Endothelial cell of umbilical vein (primary cell): ENCODE data around the gene ACTL10. TPM values are rescaled to one million over a fixed set of nuclear protein-coding genes. Genes with fewer than 3 reads are reported as not detected.

Experiments
- BruUV-seq: library from RNA; stranded (reverse); fragments of 400-500 nt; replicated peaks from 2 replicates; lab custom pipeline; 2021; lab: Mats Ljungman, UMichigan
- CTCF ChIA-PET: fragments of 300-600, 350-600 bp; sonication (Branson Sonifier 250); formaldehyde crosslinking; loops from one replicate; lab custom pipeline; 2021; ENCODE audit warnings: antibody characterized with exemption, inconsistent platforms; lab: Charles Lee
- POLR2A ChIA-PET: fragments of 300-600, 350-600 bp; sonication (Branson Sonifier 250); formaldehyde crosslinking; loops from one replicate; lab custom pipeline; 2021; ENCODE audit warnings: antibody characterized with exemption, inconsistent platforms; lab: Charles Lee
- DNase-seq: peaks from one replicate; pipeline ENCODE4 v3.0.0-alpha.2; 2011; ENCODE audit warnings: low read depth, low spot score
- FAIRE-seq: peaks from 2 replicates; lab custom pipeline; 2011; peaks lifted over from hg19 to GRCh38; lab: Jason Lieb, UNC
- H2AFZ ChIP-seq: 2 replicates; pipeline ENCODE4 v1.6.0; 2012; ENCODE audit warnings: low read depth, low read length, control low read depth, inconsistent platforms
- H3K27ac ChIP-seq: 2 replicates; pipeline ENCODE4 v1.5.1; 2011; ENCODE audit warnings: low read depth, mild to moderate bottlenecking, control low read depth, low read length, moderate library complexity; ENCODE audit not compliant: insufficient read depth
- H3K27me3 ChIP-seq, 2 experiments: 2 replicates each; pipeline versions ENCODE4 v1.6.0 to v1.6.1; 2011; ENCODE audit warnings: low read length in 2 of 2, mixed read lengths in 1 of 2; ENCODE audit not compliant: control insufficient read depth in 2 of 2, insufficient read depth in 2 of 2
- H3K36me3 ChIP-seq, 2 experiments: 2 replicates in 1 of 2; 3 replicates in 1 of 2; pipeline ENCODE4 v1.5.1; 2011; ENCODE audit warnings: low read length in 2 of 2, mild to moderate bottlenecking in 1 of 2, moderate library complexity in 1 of 2; ENCODE audit not compliant: control insufficient read depth in 2 of 2, insufficient read depth in 2 of 2; ENCODE audit errors: extremely low read depth in 1 of 2
- H3K4me1 ChIP-seq: 3 replicates; pipeline ENCODE4 v1.5.1; 2011; ENCODE audit warnings: mild to moderate bottlenecking, low read length; ENCODE audit not compliant: control insufficient read depth, insufficient read depth; ENCODE audit errors: extremely low read depth
- H3K4me2 ChIP-seq: 2 replicates; pipeline ENCODE4 v1.6.1; 2011; ENCODE audit warnings: low read length, control low read depth, mixed read lengths; ENCODE audit not compliant: insufficient read depth
- H3K4me3 ChIP-seq, 3 experiments: fragments of 200-600 bp in 1 of 3; sonication (generic), shearing (Covaris generic) in 1 of 3; replicated peaks in 1 of 3; 2 replicates each; pipeline ENCODE4 v1.5.1; 2011 to 2016; ENCODE audit warnings: control low read depth in 3 of 3, low read length in 3 of 3, mild to moderate bottlenecking in 2 of 3, inconsistent platforms in 1 of 3, low read depth in 1 of 3, moderate library complexity in 1 of 3; ENCODE audit not compliant: insufficient read depth in 1 of 3
- H3K79me2 ChIP-seq: 2 replicates; pipeline ENCODE4 v1.6.0; 2012; ENCODE audit warnings: low read length, inconsistent platforms; ENCODE audit not compliant: control insufficient read depth, insufficient read depth
- H3K9ac ChIP-seq: replicated peaks from 2 replicates; pipeline ENCODE3; 2011; ENCODE audit warnings: low read length, control low read depth; ENCODE audit not compliant: insufficient read depth; ENCODE audit errors: extremely low read depth
- H3K9me1 ChIP-seq: replicated peaks from 3 replicates; pipeline ENCODE4 v1.6.0; 2011; ENCODE audit warnings: mild to moderate bottlenecking, low read length; ENCODE audit not compliant: control insufficient read depth, insufficient read depth; ENCODE audit errors: extremely low read depth
- H3K9me3 ChIP-seq: replicated peaks from 2 replicates; pipeline ENCODE4 v1.5.1; 2012; ENCODE audit warnings: low read length, inconsistent platforms; ENCODE audit not compliant: control insufficient read depth, insufficient read depth
- H4K20me1 ChIP-seq: replicated peaks from 2 replicates; pipeline ENCODE3; 2011; ENCODE audit warnings: mild to moderate bottlenecking, low read length; ENCODE audit not compliant: control insufficient read depth, insufficient read depth; ENCODE audit errors: extremely low read depth
- EZH2 ChIP-seq: IDR thresholded peaks from 2 replicates; pipeline ENCODE4 v1.6.1; 2012; ENCODE audit warnings: borderline replicate concordance, low read depth, mild to moderate bottlenecking, moderate library complexity, low read length, inconsistent platforms; ENCODE audit not compliant: severe bottlenecking
- FOS ChIP-seq: IDR thresholded peaks from 2 replicates; pipeline ENCODE4 v1.6.1; 2011; ENCODE audit warnings: mild to moderate bottlenecking, low read length, moderate library complexity, borderline replicate concordance; ENCODE audit not compliant: insufficient read depth
- GATA2 ChIP-seq: IDR thresholded peaks from 2 replicates; pipeline ENCODE4 v1.7.0; 2011; ENCODE audit warnings: low read depth, mild to moderate bottlenecking, moderate library complexity, mixed read lengths, low read length; ENCODE audit not compliant: insufficient read length, insufficient read depth
- JUN ChIP-seq: IDR thresholded peaks from 2 replicates; pipeline ENCODE4 v1.6.1; 2011; ENCODE audit warnings: borderline replicate concordance, low read depth; ENCODE audit not compliant: insufficient read length, insufficient read depth
- MYC ChIP-seq: IDR thresholded peaks from one replicate; pipeline ENCODE4 v1.6.1; 2011; ENCODE audit warnings: mild to moderate bottlenecking, low read depth, low read length
- POLR2A ChIP-seq: IDR thresholded peaks from 2 replicates; pipeline ENCODE4 v1.6.1; 2012; ENCODE audit warnings: low read depth, mild to moderate bottlenecking, control low read depth, low read length
- POLR2AphosphoS5 ChIP-seq: IDR thresholded peaks from 2 replicates; pipeline ENCODE4 v1.6.1; 2012; ENCODE audit warnings: low read depth, mild to moderate bottlenecking, control low read depth, low read length, moderate library complexity; ENCODE audit not compliant: insufficient read depth
- dilution Hi-C: fragments of 300-500 bp; cut with MboI; formaldehyde crosslinking; loops from one replicate; pipeline ENCODE4 v1.15.0; 2019; ENCODE audit warnings: low sequenced_read_pairs; ENCODE audit not compliant: extremely low pct_ligation_motif_present
- intact Hi-C: fragments of 100-400 bp; cut with micrococcal nuclease; formaldehyde crosslinking; loops from one replicate; pipeline ENCODE4 v1.10.0; 2022
- polyA plus RNA-seq, 4 experiments: library from polyadenylated mRNA; depleted of rRNA in 3 of 4; stranded (reverse) in 3 of 4; unstranded in 1 of 4; fragments of >200 nt; gene quantifications; 2 replicates each; pipeline versions ENCODE4 v1.2.1 to v1.2.3, GENCODE V29; 2011 to 2012; ENCODE audit warnings: missing spikeins in 1 of 4
- total RNA-seq: library from RNA; stranded (reverse); gene quantifications from 2 replicates; pipeline ENCODE4 v1.2.3, GENCODE V29; 2021
- TF ChIP-seq, protein P1 (sequence below), 2 donors: IDR thresholded peaks; 1 replicate in 1 of 2; 2 replicates in 1 of 2; pipeline ENCODE4 v1.5.1; 2011; ENCODE audit warnings: low read length in 2 of 2, mild to moderate bottlenecking in 2 of 2, moderate library complexity in 2 of 2, control low read depth in 1 of 2, inconsistent platforms in 1 of 2, low read depth in 1 of 2; ENCODE audit not compliant: insufficient read depth in 1 of 2; ENCODE audit errors: extremely low read depth in 1 of 2
- TF ChIP-seq, protein P2 (sequence below): IDR thresholded peaks from 2 replicates; pipeline ENCODE4 v1.6.1; 2011; ENCODE audit not compliant: insufficient read depth, insufficient read length

ACTL10 gene
- total and polyA plus RNA-seq, 2 donors (not counting 3 experiments of a cell fraction or from before 2014, with no cell fraction given), result 0.92 to 1.4 TPM

DNA sequence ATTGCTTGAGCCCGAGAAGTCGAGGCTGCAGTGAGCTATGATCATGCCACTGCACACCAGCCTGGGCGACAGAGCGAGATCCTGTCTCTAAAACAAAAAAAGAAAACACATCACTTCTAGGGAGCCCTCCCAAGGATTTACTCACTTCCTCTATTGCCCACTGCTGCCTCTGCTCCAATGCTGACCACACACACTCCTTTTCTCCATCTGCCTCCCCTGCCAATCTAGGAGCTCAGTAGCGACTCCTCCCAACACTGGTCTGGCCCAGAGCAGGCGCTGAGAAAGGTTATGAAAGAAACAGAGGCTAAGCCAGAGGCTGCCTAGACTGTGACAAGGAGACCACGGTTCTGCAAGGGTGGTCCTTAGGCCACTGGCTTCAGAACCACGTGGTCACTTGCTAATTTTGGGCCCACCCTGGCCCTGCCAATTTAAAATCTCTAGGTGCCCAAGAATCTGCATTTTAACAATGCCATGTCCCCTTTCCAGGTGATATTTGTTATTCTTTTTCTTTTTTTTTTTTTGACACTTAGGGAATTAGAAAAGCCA is 20.7 kb downstream of the ACTL10 start:
- H4K20me1 ChIP-seq, result no peaks in the 10 kb centered on the region
- no TSS peak for BruUV-seq
- peak; percentile 78 for FAIRE-seq
- H3K27ac ChIP-seq, result no peak overlapping the region
- H3K4me2 ChIP-seq, result no peak overlapping the region
- H3K9me1 ChIP-seq, result no peaks in the 10 kb centered on the region
- ChIA-PET POLR2A (no interaction called here), CTCF (interaction anchor here (0.6 to 1.9 kb wide), 4 partner anchors 19 to 104 kb away, joined by 3 to 7 read pairs (median 4); partner anchors contain the start of gene PXMP4)
- no peaks in the 10 kb centered on the region for H3K9me3 ChIP-seq
- DNase-seq, result peak; percentile 14
- TF ChIP-seq EZH2 (no peak), POLR2AphosphoS5 (no peak), GATA2 (no peak), FOS (no peak), JUN (no peak), POLR2A (no peak), MYC (no peak)
- TF ChIP-seq, protein P1, sequence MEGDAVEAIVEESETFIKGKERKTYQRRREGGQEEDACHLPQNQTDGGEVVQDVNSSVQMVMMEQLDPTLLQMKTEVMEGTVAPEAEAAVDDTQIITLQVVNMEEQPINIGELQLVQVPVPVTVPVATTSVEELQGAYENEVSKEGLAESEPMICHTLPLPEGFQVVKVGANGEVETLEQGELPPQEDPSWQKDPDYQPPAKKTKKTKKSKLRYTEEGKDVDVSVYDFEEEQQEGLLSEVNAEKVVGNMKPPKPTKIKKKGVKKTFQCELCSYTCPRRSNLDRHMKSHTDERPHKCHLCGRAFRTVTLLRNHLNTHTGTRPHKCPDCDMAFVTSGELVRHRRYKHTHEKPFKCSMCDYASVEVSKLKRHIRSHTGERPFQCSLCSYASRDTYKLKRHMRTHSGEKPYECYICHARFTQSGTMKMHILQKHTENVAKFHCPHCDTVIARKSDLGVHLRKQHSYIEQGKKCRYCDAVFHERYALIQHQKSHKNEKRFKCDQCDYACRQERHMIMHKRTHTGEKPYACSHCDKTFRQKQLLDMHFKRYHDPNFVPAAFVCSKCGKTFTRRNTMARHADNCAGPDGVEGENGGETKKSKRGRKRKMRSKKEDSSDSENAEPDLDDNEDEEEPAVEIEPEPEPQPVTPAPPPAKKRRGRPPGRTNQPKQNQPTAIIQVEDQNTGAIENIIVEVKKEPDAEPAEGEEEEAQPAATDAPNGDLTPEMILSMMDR (IDR thresholded peaks at IDR 0.05; ENCODE audit: extremely low read depth in 1 of 2, insufficient read depth in 1 of 2, low read depth in 1 of 2, low read length in 2 of 2), result no peak
- TF ChIP-seq, protein P2, sequence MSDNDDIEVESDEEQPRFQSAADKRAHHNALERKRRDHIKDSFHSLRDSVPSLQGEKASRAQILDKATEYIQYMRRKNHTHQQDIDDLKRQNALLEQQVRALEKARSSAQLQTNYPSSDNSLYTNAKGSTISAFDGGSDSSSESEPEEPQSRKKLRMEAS, result no peak
- H3K9ac ChIP-seq, result no peak overlapping the region
- dilution Hi-C loops, result no loop called here
- no peaks in the 10 kb centered on the region for H3K36me3 ChIP-seq
- peaks cover 17% of the 10 kb centered on the region for H3K79me2 ChIP-seq
- no peaks in the 10 kb centered on the region for H3K27me3 ChIP-seq
- H3K4me3 ChIP-seq, result no peak overlapping the region
- H2AFZ ChIP-seq, result peak overlapping the region; percentile 46
- intact Hi-C loops, result loop anchor here (2.0 to 5.0 kb wide), 2 partner anchors 21 to 45 kb away; partner anchors contain the start of genes ACTL10 and ZNF341
- peaks cover 36% of the 10 kb centered on the region for H3K4me1 ChIP-seq
